Measurements from ENCODE around the gene PDE4D.

The PDE4D gene

DNA sequence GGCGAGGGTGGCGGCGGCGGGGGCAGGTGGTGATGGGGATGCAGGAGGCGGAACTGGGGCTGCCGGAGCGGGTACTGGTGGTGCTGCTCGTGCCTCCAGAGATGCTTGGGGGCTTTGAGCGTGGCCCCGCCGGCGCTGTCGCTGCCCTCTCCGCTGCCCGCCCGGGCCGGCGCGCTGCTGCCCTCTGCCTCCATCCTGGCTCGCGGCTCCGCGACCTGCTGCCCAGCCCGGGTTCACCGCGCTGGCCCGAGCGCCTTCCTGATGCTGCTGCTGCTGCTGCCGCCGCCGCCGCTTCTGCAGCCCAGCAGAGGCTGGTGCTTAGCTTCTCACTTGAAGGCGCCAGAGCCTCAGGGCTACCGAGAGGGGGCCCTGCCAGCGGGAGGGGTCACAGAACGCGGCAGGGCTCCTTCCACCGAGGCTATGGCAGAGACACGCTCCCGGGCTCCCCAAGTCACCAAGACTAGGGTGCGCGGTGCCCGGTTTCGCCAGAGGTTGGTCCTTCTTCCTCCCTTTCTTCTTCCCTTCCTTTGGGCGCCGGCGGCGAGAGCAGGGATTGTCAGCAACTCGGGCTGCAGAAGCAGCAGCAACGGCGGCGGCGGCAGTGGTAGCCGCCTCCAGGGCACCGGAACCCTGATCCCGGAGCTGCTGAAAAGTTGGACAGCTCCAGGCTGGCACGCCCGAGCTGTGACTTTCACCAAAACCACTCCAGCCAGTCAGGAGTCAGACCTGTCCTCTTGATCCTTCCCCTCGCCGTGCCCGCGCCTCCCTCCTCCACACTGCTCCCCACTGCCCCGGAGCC, at the start of gene PDE4D:
Gene PDE4D (minus strand): TSS at position 298 of the 799 bp plus-strand sequence.
- no peaks in the 10 kb centered on the region for H3K4me1 ChIP-seq (ENCODE audit: insufficient read depth, low read length)
- no peaks in the 10 kb centered on the region for H3K36me3 ChIP-seq (ENCODE audit: insufficient read depth, low read length)
- H3K9me3 ChIP-seq (ENCODE audit: control insufficient read depth, insufficient read depth, low read length), result no peaks in the 10 kb centered on the region
- H3K9ac ChIP-seq (ENCODE audit: low read depth, low read length), result peak within 1 kb of the TSS; percentile 18; the same call in 1 of the 2 replicates

DNA sequence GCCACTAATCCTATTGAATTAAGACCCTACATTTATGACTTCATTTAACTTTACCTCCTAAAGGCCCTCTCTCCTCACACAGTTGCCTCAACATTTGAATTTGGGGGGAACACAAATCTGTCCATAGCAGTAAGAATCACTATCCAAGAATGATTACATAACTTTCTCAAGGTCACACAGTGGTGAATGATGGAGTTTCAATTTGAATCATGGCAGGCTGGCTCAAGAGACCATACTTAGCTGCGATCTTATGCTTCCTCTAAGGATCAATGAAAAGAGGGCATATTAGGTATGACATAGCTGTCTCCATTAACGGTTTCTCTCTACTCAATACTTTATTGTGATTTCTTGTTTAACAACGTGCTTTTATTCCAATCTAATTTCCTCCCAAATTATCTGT, 44.1 kb upstream of the PDE4D start:
- H3K4me1 ChIP-seq (ENCODE audit: insufficient read depth, low read length), result no peaks in the 10 kb centered on the region; the same call in 1 of the 2 replicates
- no peaks in the 10 kb centered on the region for H3K36me3 ChIP-seq (ENCODE audit: insufficient read depth, low read length)
- H3K9me3 ChIP-seq (ENCODE audit: control insufficient read depth, insufficient read depth, low read length), result no peaks in the 10 kb centered on the region
- no peak overlapping the region for H3K9ac ChIP-seq (ENCODE audit: low read depth, low read length)

DNA sequence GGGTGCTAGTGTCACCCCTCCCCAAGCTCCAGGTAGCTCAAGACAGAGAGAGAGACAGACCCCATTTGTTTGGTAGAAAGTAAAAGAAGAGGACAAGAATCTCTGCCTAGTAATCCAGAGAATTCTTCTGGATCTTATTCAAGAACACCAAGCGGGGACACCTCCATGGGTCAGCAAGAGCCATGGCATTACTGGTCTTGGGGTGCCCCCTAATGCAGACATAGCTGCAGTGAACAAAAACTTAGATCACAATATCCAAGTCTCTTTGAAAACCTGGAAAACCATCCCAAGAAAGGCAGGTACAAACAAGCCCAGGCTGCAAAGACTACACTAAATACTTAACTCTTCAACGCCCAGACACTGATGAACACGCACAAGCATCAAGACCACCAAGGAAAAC, 29.9 kb upstream of the PDE4D start:
- no peaks in the 10 kb centered on the region for H3K36me3 ChIP-seq (ENCODE audit: insufficient read depth, low read length)
- H3K9ac ChIP-seq (ENCODE audit: low read depth, low read length), result no peak overlapping the region
- H3K4me1 ChIP-seq (ENCODE audit: insufficient read depth, low read length), result peaks cover 13% of the 10 kb centered on the region
- H3K9me3 ChIP-seq (ENCODE audit: control insufficient read depth, insufficient read depth, low read length), result no peaks in the 10 kb centered on the region

DNA sequence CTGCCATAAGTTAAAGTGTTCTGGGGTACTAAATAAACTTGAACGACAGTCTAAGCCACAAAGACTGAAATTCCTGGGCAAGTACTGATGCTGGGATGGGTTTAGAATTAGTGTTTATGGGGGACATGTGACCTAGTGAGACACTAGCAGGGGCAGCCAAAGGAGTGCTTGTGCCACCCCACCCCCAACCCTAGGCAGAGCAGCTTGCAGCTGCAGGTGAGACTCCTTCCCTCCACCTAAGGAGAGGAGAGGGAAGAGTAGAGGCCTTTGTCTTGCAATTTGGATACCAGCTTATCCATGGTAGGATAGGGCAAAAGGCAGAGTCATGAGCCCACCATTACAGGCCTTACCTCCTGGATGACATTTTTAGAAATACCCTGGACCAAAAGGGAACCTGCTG, 28.7 kb upstream of the PDE4D start:
- no peaks in the 10 kb centered on the region for H3K36me3 ChIP-seq (ENCODE audit: insufficient read depth, low read length)
- peak overlapping the region; percentile 3; the same call in 1 of the 2 replicates for H3K9ac ChIP-seq (ENCODE audit: low read depth, low read length)
- H3K4me1 ChIP-seq (ENCODE audit: insufficient read depth, low read length), result peaks cover 13% of the 10 kb centered on the region
- no peaks in the 10 kb centered on the region for H3K9me3 ChIP-seq (ENCODE audit: control insufficient read depth, insufficient read depth, low read length)

DNA sequence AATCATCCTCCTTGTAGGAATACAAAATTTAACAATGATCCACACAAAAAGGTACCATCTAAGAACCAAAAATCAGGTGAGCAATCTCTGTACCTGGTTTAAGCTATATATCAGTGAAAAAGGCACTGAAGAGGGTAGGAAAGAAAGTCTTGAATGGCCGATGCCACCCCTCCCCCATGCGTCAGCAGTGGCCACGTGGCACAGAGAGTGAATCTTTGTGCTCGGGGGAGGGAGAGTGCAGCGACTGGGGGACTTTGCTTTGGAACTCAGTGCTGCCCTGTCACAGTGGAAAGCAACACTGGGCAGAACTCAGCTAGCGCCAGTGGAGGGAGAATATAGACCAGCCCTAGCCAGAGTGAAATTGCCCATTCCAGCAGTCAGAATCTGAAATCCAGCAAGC, 28.3 kb upstream of the PDE4D start:
- Histone ChIP-seq H3K4me1 (ENCODE audit: insufficient read depth, low read length) (peaks cover 13% of the 10 kb centered on the region), H3K9ac (ENCODE audit: low read depth, low read length) (peak overlapping the region; percentile 3), H3K36me3 (ENCODE audit: insufficient read depth, low read length) (no peaks in the 10 kb centered on the region), H3K9me3 (ENCODE audit: control insufficient read depth, insufficient read depth, low read length) (no peaks in the 10 kb centered on the region)

DNA sequence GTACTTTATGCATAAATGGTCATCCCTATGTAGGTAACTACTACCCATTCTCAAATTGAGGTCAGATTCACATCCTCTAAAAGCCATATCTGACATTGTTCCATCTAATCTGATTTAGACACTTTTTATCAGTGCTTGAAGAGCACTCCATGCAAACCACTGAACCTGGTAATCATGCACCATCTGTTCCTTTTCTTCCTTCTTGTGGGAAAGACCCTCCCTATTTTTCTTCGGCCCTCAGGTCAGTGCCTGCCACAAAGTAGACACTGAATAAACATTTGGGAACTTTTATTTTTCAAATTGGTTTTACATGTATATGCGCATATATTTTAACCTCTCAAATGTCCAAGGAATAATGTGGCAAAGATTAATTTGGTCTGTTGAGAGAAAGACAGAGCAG, 26.0 kb upstream of the PDE4D start:
- no peaks in the 10 kb centered on the region for H3K9me3 ChIP-seq (ENCODE audit: control insufficient read depth, insufficient read depth, low read length)
- H3K36me3 ChIP-seq (ENCODE audit: insufficient read depth, low read length), result no peaks in the 10 kb centered on the region
- H3K4me1 ChIP-seq (ENCODE audit: insufficient read depth, low read length), result peaks cover 13% of the 10 kb centered on the region
- no peak overlapping the region for H3K9ac ChIP-seq (ENCODE audit: low read depth, low read length)

DNA sequence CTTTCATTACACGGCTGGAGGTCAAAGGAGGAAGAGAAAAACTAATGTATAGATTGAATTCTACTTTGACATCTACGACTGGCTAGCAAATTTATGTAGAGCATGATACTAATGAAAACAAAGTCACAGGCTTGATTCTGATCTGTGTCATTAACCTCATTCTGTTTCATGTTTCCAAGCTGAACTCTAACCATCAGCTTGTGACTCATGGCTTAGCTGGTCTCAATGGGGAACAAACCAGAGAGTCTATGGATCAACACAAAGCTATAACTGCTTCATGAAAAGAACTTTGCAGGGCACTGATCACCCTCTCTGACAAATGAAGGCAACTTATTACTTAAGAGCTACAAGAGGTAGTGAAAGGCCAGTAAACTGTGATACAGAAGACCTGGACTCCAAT, 23.6 kb upstream of the PDE4D start:
- Histone ChIP-seq H3K9ac (ENCODE audit: low read depth, low read length) (no peak overlapping the region), H3K4me1 (ENCODE audit: insufficient read depth, low read length) (peaks cover 7% of the 10 kb centered on the region)

DNA sequence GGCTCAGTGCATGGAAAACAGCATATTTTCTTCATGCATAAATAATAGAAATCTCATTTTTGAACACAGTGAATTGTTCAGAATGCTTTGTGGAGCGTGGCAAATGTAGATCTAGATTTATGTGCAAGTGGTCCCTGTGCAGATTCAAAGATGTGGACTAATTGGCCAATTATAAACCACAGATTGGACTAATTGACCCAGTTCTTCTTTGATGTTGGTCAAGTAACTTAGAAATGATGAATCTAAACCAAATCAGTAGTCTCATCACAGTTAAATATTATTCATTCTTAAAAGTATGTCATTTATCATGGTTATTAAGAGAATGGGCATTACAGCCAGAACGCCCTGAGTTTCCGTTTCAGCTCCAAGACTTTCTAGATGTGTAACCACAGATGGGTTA, 11.7 kb upstream of the PDE4D start:
- H3K4me1 ChIP-seq (ENCODE audit: insufficient read depth, low read length), result no peaks in the 10 kb centered on the region
- no peaks in the 10 kb centered on the region for H3K36me3 ChIP-seq (ENCODE audit: insufficient read depth, low read length)
- H3K9ac ChIP-seq (ENCODE audit: low read depth, low read length), result no peak overlapping the region
- no peaks in the 10 kb centered on the region for H3K9me3 ChIP-seq (ENCODE audit: control insufficient read depth, insufficient read depth, low read length)

More for the DNA sequence above, 23.6 kb upstream of the PDE4D start:
- no peaks in the 10 kb centered on the region for H3K36me3 ChIP-seq (ENCODE audit: insufficient read depth, low read length)
- no peaks in the 10 kb centered on the region for H3K9me3 ChIP-seq (ENCODE audit: control insufficient read depth, insufficient read depth, low read length)

DNA sequence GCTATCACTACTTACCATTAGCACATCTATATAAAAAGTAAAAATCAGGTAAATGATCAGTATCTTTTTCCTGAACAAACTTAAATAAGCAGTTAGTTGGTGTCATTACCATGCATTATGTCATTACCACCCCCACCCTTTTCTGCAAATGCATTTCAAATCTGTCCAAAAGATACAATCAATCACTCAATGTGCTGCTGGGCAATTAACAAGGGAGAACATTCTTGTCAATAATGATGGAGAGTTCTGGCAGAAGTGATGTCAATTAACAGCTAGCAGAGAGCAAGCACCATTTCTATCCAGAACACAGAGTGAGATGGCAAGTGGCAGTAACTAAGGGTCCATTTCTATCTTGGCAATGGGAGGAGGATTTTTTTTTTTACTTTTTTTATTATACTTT, 3.5 kb upstream of the PDE4D start:
- no peaks in the 10 kb centered on the region for H3K9me3 ChIP-seq (ENCODE audit: control insufficient read depth, insufficient read depth, low read length)
- no peaks in the 10 kb centered on the region for H3K36me3 ChIP-seq (ENCODE audit: insufficient read depth, low read length)
- no peaks in the 10 kb centered on the region for H3K4me1 ChIP-seq (ENCODE audit: insufficient read depth, low read length)
- H3K9ac ChIP-seq (ENCODE audit: low read depth, low read length), result no peak overlapping the region

DNA sequence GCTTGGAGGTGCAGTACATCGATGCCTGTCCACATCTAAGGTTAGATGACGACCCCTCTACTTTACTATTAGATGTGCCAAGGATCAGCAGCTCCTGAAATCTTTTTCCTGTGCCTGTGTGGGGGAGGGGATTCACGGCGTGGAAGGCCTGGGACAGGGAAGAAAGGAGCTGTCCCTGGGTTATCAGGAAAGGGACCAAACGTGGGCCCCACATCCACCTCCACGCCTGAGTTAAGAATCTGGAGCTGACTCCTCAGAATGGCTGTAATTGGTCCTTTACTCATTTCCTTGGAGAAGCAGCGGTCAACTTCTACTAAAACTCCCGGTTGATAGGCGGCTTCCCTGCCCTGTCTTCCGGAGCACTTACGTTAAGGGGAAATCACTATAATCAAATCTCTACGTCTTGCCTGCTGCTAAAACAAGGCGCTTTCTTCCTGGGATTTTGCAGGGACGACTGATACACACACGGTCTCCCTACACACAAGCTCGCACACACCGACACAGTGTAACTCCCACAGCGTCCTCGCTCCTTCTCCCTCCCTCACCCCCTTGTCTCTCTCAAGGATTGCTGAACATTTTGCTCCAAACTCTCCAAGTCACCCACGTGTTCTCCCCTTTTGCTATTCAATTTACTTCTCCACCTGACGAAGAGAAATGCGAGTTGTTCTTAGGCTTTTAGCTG, 1.4 kb downstream of the PDE4D start:
- Histone ChIP-seq H3K4me1 (ENCODE audit: insufficient read depth, low read length) (no peaks in the 10 kb centered on the region), H3K9ac (ENCODE audit: low read depth, low read length) (peak overlapping the region; percentile 15; the same call in 1 of the 2 replicates), H3K36me3 (ENCODE audit: insufficient read depth, low read length) (no peaks in the 10 kb centered on the region), H3K9me3 (ENCODE audit: control insufficient read depth, insufficient read depth, low read length) (no peaks in the 10 kb centered on the region)

DNA sequence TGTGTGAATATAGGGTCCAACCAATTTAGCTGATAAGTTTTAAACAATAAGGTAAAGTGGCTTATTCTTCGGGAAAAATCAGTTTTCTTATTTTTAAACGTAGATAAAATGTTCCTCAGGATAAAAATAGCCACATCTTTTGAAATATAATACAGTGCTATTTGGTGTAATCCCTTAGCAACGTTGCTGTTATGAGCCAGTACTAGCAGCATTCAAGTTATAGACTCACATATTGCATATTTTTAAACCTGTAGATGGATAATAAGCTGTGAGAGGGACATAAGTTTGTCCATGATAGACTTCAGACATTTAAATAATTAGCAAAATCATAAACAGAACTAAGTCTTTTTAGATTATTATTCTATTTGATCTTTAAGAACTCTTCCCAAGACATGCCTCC, 6.3 kb downstream of the PDE4D start:
- H3K4me1 ChIP-seq (ENCODE audit: insufficient read depth, low read length), result no peaks in the 10 kb centered on the region
- H3K9ac ChIP-seq (ENCODE audit: low read depth, low read length), result no peak overlapping the region
- H3K9me3 ChIP-seq (ENCODE audit: control insufficient read depth, insufficient read depth, low read length), result no peaks in the 10 kb centered on the region
- no peaks in the 10 kb centered on the region for H3K36me3 ChIP-seq (ENCODE audit: insufficient read depth, low read length)

DNA sequence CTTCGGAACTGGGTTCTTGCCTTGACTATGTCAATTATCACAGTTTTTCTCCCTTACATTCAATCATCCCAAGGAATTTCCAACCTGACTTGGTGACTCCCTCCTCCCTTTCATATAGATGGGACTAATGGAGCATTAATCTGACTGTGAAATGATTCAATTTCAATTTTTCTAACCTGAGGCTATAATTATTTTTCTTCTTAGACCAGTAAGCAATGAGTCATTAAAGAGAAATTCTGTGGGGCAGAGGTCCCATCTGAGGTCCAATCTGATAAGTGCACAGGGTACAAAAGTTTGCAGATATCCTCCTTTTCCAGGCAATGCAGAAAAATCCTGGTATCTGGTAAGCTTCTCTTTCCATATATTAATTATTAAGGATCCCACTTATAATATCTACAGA, 18.9 kb downstream of the PDE4D start:
- H3K9me3 ChIP-seq (ENCODE audit: control insufficient read depth, insufficient read depth, low read length), result no peaks in the 10 kb centered on the region
- H3K4me1 ChIP-seq (ENCODE audit: insufficient read depth, low read length), result peaks cover 4% of the 10 kb centered on the region; the same call in 1 of the 2 replicates
- no peak overlapping the region for H3K9ac ChIP-seq (ENCODE audit: low read depth, low read length)
- no peaks in the 10 kb centered on the region for H3K36me3 ChIP-seq (ENCODE audit: insufficient read depth, low read length)

DNA sequence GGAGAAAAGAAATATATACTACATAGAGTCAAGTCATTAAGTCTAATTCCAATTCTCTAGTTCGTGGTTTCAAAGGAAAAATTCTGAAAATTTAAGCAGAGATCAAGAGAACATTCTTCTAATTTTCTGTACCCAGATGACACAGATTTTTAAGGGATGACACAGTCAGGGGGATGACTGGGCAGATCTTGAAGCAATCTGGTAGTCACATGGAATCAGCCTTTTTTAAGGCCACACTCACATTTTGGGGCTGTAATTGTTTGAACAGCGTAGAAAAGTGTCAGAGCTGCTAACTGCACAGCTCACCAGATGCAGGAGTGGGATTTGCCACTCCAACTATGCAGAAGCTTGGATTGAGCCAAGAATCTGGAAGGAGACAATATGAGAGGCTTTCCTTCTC, 20.4 kb downstream of the PDE4D start:
- H3K9me3 ChIP-seq (ENCODE audit: control insufficient read depth, insufficient read depth, low read length), result no peaks in the 10 kb centered on the region
- peaks cover 4% of the 10 kb centered on the region; the same call in 1 of the 2 replicates for H3K4me1 ChIP-seq (ENCODE audit: insufficient read depth, low read length)
- H3K36me3 ChIP-seq (ENCODE audit: insufficient read depth, low read length), result no peaks in the 10 kb centered on the region
- H3K9ac ChIP-seq (ENCODE audit: low read depth, low read length), result no peak overlapping the region

DNA sequence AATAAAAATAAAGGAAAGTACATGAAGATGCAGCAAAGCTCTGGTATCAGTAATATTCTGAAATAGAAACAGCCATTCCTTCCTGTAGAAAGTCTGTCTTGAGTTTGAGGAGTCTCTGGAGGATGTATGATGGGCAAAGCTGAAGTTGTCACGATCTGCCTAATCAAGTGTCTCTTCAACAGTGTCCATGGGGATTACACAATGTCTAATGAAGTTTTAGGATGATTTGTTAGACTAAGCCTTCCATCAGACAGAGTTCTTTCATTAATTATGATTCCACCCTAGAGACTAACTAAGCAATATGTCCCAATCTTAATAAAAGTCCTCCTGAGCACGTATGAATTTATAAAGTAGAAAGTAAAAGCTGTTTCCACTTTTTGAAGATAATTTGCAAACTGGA, 26.9 kb downstream of the PDE4D start:
- no peaks in the 10 kb centered on the region for H3K36me3 ChIP-seq (ENCODE audit: insufficient read depth, low read length)
- H3K9me3 ChIP-seq (ENCODE audit: control insufficient read depth, insufficient read depth, low read length), result no peaks in the 10 kb centered on the region
- no peak overlapping the region for H3K9ac ChIP-seq (ENCODE audit: low read depth, low read length)
- peaks cover 4% of the 10 kb centered on the region; the same call in 1 of the 2 replicates for H3K4me1 ChIP-seq (ENCODE audit: insufficient read depth, low read length)

DNA sequence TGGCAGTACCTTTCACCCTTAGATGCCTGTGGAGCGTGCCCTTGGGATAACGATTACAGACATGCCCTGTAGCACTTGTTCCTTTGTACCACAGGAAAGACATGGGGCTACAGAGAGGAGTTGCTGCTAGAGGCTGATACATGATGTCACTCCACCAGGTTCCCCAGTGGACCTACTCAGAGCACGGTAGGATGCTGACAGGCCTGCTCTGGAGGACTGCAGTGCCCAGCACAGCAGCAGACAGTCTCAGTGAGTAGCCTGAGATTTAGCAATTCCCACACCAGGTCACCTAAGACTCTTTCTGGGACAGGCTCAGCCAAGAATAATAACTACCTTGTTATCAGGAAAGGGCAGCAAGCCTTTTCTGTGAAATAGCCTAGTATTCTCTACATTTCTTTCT, 28.8 kb downstream of the PDE4D start:
- Histone ChIP-seq H3K4me1 (ENCODE audit: insufficient read depth, low read length) (peaks cover 4% of the 10 kb centered on the region; the same call in 1 of the 2 replicates), H3K9me3 (ENCODE audit: control insufficient read depth, insufficient read depth, low read length) (no peaks in the 10 kb centered on the region), H3K9ac (ENCODE audit: low read depth, low read length) (no peak overlapping the region), H3K36me3 (ENCODE audit: insufficient read depth, low read length) (no peaks in the 10 kb centered on the region)

Measured in ES-I3 (cell line).